ENCODE results near the gene RNASEH1.

GRCh38 chr2:3602553-3603339, 44.6 kb upstream of the RNASEH1 start:
- no peak for TF ChIP-seq CTCF (IDR thresholded peaks at IDR 0.05)
- TF ChIP-seq EZH2phosphoT487 (IDR thresholded peaks at IDR 0.05) = no peak
